K562 (cell line): ENCODE data around the gene NADK. TPM values are rescaled to one million over a fixed set of nuclear protein-coding genes. Genes with fewer than 3 reads are reported as not detected.

ENCODE experiments used
- CAMTA2 ChIP-seq: fragments of 250-450 bp; sonication (Bioruptor Pico); conservative IDR thresholded peaks from 2 replicates; pipeline ENCODE4 v1.5.1; 2022
- CHD1 ChIP-seq: fragments of 200-600 bp; sonication (generic); IDR thresholded peaks from one replicate; pipeline ENCODE4 v1.6.1; 2012; ENCODE audit warnings: mild to moderate bottlenecking, moderate library complexity, low read length, inconsistent platforms
- KDM4B ChIP-seq, 2 experiments: fragments of 450-650 bp in 1 of 2; sonication (generic) in 1 of 2; IDR thresholded peaks; 2 replicates each; pipeline ENCODE4 v1.6.1; 2016 to 2017; ENCODE audit warnings: borderline replicate concordance in 2 of 2, antibody characterized with exemption in 1 of 2, low read depth in 1 of 2, mild to moderate bottlenecking in 1 of 2
- MAFG ChIP-seq: fragments of 450-650 bp; conservative IDR thresholded peaks from 2 replicates; pipeline ENCODE4 v1.6.1; 2016; ENCODE audit warnings: missing genetic modification characterization, missing compliant biosample characterization
- PHB ChIP-seq: fragments of 250-450 bp; sonication (Bioruptor Pico); IDR thresholded peaks from 2 replicates; pipeline ENCODE4 v1.5.0; 2021
- REST ChIP-seq, 2 experiments: fragments of 450-650 bp; formaldehyde crosslinking in 1 of 2; IDR thresholded peaks; 2 replicates each; pipeline versions ENCODE4 v1.4.0 to v1.6.1; 2014 to 2020; ENCODE audit warnings: mild to moderate bottlenecking in 2 of 2, borderline replicate concordance in 1 of 2, low read depth in 1 of 2
- SMARCA5 ChIP-seq: fragments of 450-650 bp; IDR thresholded peaks from 2 replicates; pipeline ENCODE4 v1.6.1; 2016
- TOE1 ChIP-seq, 2 experiments: fragments of 450-650 bp in 1 of 2; sonication (generic) in 1 of 2; formaldehyde crosslinking in 1 of 2; IDR thresholded peaks; 2 replicates each; pipeline versions ENCODE4 v1.7.1 to v1.8.0; 2016 to 2022; ENCODE audit warnings: borderline replicate concordance in 2 of 2, mild to moderate bottlenecking in 2 of 2, antibody characterized with exemption in 1 of 2, inconsistent platforms in 1 of 2, low read depth in 1 of 2, missing genetic modification reagents in 1 of 2, moderate library complexity in 1 of 2
- ZNF263 ChIP-seq: sonication (generic); formaldehyde crosslinking; IDR thresholded peaks from 2 replicates; pipeline ENCODE4 v1.8.0; 2022; ENCODE audit warnings: mild to moderate bottlenecking, missing genetic modification reagents, borderline replicate concordance
- polyA plus RNA-seq, 8 experiments: library from polyadenylated mRNA; depleted of rRNA in 4 of 8; stranded (reverse) in 5 of 8; unstranded in 3 of 8; fragments of >200 nt; fragmentation: Nextera tagmentation in 2 of 8; fragmentation: Illumina TruSeq in 1 of 8; extraction: Ambion mirVana in 2 of 8; extraction: Trizol in 1 of 8; gene quantifications; 2 replicates each; pipeline versions ENCODE4 v1.2.1 to v1.2.3, GENCODE V29; 2011 to 2014; ENCODE audit warnings: inconsistent platforms in 1 of 8, missing spikeins in 1 of 8
- total RNA-seq, 7 experiments: library from RNA; depleted of rRNA in 6 of 7; stranded (reverse); fragments of >200 nt in 6 of 7; fragmentation: Illumina TruSeq in 2 of 7; extraction: Trizol in 2 of 7; gene quantifications; 2 replicates each; pipeline versions ENCODE4 v1.2.1 to v1.2.3, GENCODE V29; 2011 to 2021; ENCODE audit warnings: low replicate concordance in 1 of 7
- TF ChIP-seq, protein P1 (sequence below), 2 experiments: fragments of 450-650 bp in 1 of 2; IDR thresholded peaks; 2 replicates each; pipeline ENCODE4 v1.6.1; 2011 to 2017; ENCODE audit warnings: low read depth in 2 of 2, antibody characterized with exemption in 1 of 2, borderline replicate concordance in 1 of 2, low read length in 1 of 2, mild to moderate bottlenecking in 1 of 2, mixed read lengths in 1 of 2; ENCODE audit not compliant: control insufficient read depth in 1 of 2
- TF ChIP-seq, protein P2 (sequence below): sonication (generic); formaldehyde crosslinking; IDR thresholded peaks from 2 replicates; pipeline ENCODE4 v1.8.1; 2023; ENCODE audit warnings: mild to moderate bottlenecking, missing genetic modification reagents

The NADK gene
- total and polyA plus RNA-seq, 9 of the 15 experiments (the other 6 are each of a cell fraction or from before 2014, with no cell fraction given) = 1.5 to 135 (median 75.1) TPM

DNA sequence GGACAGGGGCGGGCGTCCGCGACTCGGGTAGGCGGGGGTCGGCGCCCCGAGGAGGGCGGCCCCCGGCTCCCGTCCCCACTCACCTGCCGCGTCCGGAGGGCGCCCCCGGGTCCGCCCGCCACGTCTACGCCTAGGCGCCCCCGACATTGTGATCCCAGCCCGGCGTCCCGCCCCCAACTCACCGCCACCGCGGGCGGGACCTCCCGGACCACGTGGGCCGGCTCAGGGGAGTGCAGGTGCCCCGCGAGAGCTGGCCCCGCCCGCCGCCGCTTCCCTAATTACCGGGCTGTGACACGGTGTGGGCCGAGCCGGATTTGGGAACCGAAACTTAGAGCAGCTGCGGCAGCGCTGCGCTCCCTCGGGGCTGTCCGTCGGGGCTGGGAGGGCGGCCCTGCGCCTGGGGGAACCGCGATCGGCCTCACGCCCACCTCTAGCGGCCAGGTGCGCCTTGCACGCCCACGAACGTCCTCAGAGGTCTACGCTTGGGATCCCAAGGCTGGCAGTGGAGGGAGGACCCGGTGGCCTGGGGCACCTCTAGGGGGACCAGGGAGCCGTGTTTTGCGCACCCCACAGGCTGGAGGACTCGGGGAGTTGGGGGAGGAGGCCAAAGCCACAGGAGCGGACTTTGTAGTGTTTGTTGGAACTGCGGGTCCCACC is 521 bp upstream of the NADK start (continued):
- TF ChIP-seq, protein P1, sequence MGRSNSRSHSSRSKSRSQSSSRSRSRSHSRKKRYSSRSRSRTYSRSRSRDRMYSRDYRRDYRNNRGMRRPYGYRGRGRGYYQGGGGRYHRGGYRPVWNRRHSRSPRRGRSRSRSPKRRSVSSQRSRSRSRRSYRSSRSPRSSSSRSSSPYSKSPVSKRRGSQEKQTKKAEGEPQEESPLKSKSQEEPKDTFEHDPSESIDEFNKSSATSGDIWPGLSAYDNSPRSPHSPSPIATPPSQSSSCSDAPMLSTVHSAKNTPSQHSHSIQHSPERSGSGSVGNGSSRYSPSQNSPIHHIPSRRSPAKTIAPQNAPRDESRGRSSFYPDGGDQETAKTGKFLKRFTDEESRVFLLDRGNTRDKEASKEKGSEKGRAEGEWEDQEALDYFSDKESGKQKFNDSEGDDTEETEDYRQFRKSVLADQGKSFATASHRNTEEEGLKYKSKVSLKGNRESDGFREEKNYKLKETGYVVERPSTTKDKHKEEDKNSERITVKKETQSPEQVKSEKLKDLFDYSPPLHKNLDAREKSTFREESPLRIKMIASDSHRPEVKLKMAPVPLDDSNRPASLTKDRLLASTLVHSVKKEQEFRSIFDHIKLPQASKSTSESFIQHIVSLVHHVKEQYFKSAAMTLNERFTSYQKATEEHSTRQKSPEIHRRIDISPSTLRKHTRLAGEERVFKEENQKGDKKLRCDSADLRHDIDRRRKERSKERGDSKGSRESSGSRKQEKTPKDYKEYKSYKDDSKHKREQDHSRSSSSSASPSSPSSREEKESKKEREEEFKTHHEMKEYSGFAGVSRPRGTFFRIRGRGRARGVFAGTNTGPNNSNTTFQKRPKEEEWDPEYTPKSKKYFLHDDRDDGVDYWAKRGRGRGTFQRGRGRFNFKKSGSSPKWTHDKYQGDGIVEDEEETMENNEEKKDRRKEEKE (IDR thresholded peaks at IDR 0.05; ENCODE audit: borderline replicate concordance in 1 of 2, control insufficient read depth in 1 of 2, low read depth in 2 of 2, low read length in 1 of 2) = 0 out of 4 replicates have a peak, but pooled peaks of 1 of the 2 experiments have one; percentile 53
- TF ChIP-seq TOE1 (IDR thresholded peaks at IDR 0.05; ENCODE audit: borderline replicate concordance) = peak; percentile 72; the same call in 1 of the 2 replicates
- no peak; the same call in 1 of the 2 replicates for TF ChIP-seq TOE1 (CRISPR knock-in tag; IDR thresholded peaks at IDR 0.05; ENCODE audit: borderline replicate concordance, low read depth)
- peak; percentile 89 for TF ChIP-seq ZNF263
- TF ChIP-seq CAMTA2 (CRISPR knock-in tag) = no peak
- no peak for TF ChIP-seq MAFG (tag)
- no peak for TF ChIP-seq PHB
- TF ChIP-seq REST (IDR thresholded peaks at IDR 0.05; ENCODE audit: borderline replicate concordance) = peak; percentile 51; the same call in 1 of the 2 replicates
- 0 out of 2 replicates have a peak, but pooled peaks have one; percentile 13 for TF ChIP-seq REST (CRISPR knock-in tag; IDR thresholded peaks at IDR 0.05; ENCODE audit: low read depth)
- no peak; a peak in 1 of 4 replicates for TF ChIP-seq KDM4B (IDR thresholded peaks at IDR 0.05; ENCODE audit: borderline replicate concordance in 2 of 2, low read depth in 1 of 2)
- no peak for TF ChIP-seq SMARCA5
- TF ChIP-seq CHD1 = no peak
- TF ChIP-seq, protein P2, sequence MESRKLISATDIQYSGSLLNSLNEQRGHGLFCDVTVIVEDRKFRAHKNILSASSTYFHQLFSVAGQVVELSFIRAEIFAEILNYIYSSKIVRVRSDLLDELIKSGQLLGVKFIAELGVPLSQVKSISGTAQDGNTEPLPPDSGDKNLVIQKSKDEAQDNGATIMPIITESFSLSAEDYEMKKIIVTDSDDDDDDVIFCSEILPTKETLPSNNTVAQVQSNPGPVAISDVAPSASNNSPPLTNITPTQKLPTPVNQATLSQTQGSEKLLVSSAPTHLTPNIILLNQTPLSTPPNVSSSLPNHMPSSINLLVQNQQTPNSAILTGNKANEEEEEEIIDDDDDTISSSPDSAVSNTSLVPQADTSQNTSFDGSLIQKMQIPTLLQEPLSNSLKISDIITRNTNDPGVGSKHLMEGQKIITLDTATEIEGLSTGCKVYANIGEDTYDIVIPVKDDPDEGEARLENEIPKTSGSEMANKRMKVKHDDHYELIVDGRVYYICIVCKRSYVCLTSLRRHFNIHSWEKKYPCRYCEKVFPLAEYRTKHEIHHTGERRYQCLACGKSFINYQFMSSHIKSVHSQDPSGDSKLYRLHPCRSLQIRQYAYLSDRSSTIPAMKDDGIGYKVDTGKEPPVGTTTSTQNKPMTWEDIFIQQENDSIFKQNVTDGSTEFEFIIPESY (CRISPR knock-in tag) = peak; percentile 64; the same call in 1 of the 2 replicates
